Liver (tissue), 9 donors: ENCODE results near the gene RHOU. TPM values are rescaled to one million over a fixed set of nuclear protein-coding genes. Genes with fewer than 3 reads are reported as not detected.

Experiments
- DNase-seq: peaks from one replicate; pipeline ENCODE4 v3.0.0-alpha.2; 2017; ENCODE audit warnings: low spot score
- H3K27ac ChIP-seq, 2 donors: one replicate each; pipeline ENCODE4 v1.7.0; 2013; ENCODE audit warnings: inconsistent platforms in 2 of 2, low read length in 2 of 2, control low read depth in 1 of 2, low read depth in 1 of 2, mild to moderate bottlenecking in 1 of 2
- H3K27me3 ChIP-seq, 4 donors: one replicate each; pipeline versions ENCODE4 v1.6.1 to v1.7.0; 2013; ENCODE audit warnings: low read length in 3 of 4, inconsistent platforms in 1 of 4, mild to moderate bottlenecking in 1 of 4, moderate library complexity in 1 of 4; ENCODE audit not compliant: control insufficient read depth in 4 of 4, insufficient read depth in 4 of 4
- H3K36me3 ChIP-seq, 4 donors: one replicate each; pipeline versions ENCODE4 v1.6.1 to v1.7.0; 2013; ENCODE audit warnings: low read length in 3 of 4, mild to moderate bottlenecking in 3 of 4, low read depth in 1 of 4, moderate library complexity in 1 of 4; ENCODE audit not compliant: control insufficient read depth in 4 of 4, insufficient read depth in 3 of 4
- H3K4me1 ChIP-seq, 4 donors: one replicate each; pipeline versions ENCODE4 v1.6.1 to v1.7.0; 2013; ENCODE audit warnings: low read length in 3 of 4, mild to moderate bottlenecking in 3 of 4, moderate library complexity in 1 of 4; ENCODE audit not compliant: control insufficient read depth in 4 of 4, insufficient read depth in 4 of 4
- H3K4me3 ChIP-seq, 3 donors: one replicate each; pipeline versions ENCODE4 v1.6.1 to v1.7.0; 2013; ENCODE audit warnings: low read length in 3 of 3, control low read depth in 1 of 3, low read depth in 1 of 3, mild to moderate bottlenecking in 1 of 3
- H3K9ac ChIP-seq, 2 donors: one replicate each; pipeline ENCODE4 v1.7.0; 2013; ENCODE audit warnings: low read length in 2 of 2, mild to moderate bottlenecking in 2 of 2, moderate library complexity in 2 of 2, control low read depth in 1 of 2, low read depth in 1 of 2
- H3K9me3 ChIP-seq, 4 donors: one replicate each; pipeline versions ENCODE4 v1.6.1 to v1.7.0; 2013; ENCODE audit warnings: low read length in 3 of 4; ENCODE audit not compliant: control insufficient read depth in 4 of 4
- EGR1 ChIP-seq, 2 donors: IDR thresholded peaks; 2 replicates each; pipeline ENCODE4 v1.6.1; 2016 to 2018; ENCODE audit warnings: antibody characterized with exemption in 2 of 2, low read depth in 2 of 2
- FOXA1 ChIP-seq: IDR thresholded peaks from 2 replicates; pipeline ENCODE4 v1.6.1; 2016; ENCODE audit warnings: antibody characterized with exemption
- FOXA2 ChIP-seq: IDR thresholded peaks from 2 replicates; pipeline ENCODE4 v1.6.1; 2016; ENCODE audit warnings: antibody characterized with exemption
- GABPA ChIP-seq, 2 donors: IDR thresholded peaks in 1 of 2; conservative IDR thresholded peaks in 1 of 2; 2 replicates each; pipeline ENCODE4 v1.6.1; 2016; ENCODE audit warnings: antibody characterized with exemption in 2 of 2, mild to moderate bottlenecking in 1 of 2, moderate library complexity in 1 of 2
- HNF4A ChIP-seq, 2 donors: conservative IDR thresholded peaks; 2 replicates each; pipeline ENCODE4 v1.6.1; 2016; ENCODE audit warnings: antibody characterized with exemption in 2 of 2, mild to moderate bottlenecking in 2 of 2
- HNF4G ChIP-seq: IDR thresholded peaks from 2 replicates; pipeline ENCODE4 v1.6.1; 2016; ENCODE audit warnings: antibody characterized with exemption
- JUND ChIP-seq, 2 donors: IDR thresholded peaks; 2 replicates each; pipeline ENCODE4 v1.6.1; 2016; ENCODE audit warnings: antibody characterized with exemption in 2 of 2
- NR2F2 ChIP-seq: IDR thresholded peaks from 2 replicates; pipeline ENCODE4 v1.6.1; 2016; ENCODE audit warnings: antibody characterized with exemption
- RAD21 ChIP-seq, 2 donors: IDR thresholded peaks; 2 replicates each; pipeline ENCODE4 v1.6.1; 2016; ENCODE audit warnings: antibody characterized with exemption in 2 of 2, mild to moderate bottlenecking in 2 of 2
- REST ChIP-seq: IDR thresholded peaks from 2 replicates; pipeline ENCODE4 v1.6.1; 2016; ENCODE audit warnings: antibody characterized with exemption, mild to moderate bottlenecking
- RXRA ChIP-seq, 2 donors: IDR thresholded peaks; 2 replicates each; pipeline ENCODE4 v1.6.1; 2017 to 2018; ENCODE audit warnings: antibody characterized with exemption in 2 of 2, mild to moderate bottlenecking in 1 of 2
- SP1 ChIP-seq: IDR thresholded peaks from 2 replicates; pipeline ENCODE4 v1.6.1; 2018; ENCODE audit warnings: antibody characterized with exemption, mild to moderate bottlenecking
- TAF1 ChIP-seq: conservative IDR thresholded peaks from 2 replicates; pipeline ENCODE4 v1.6.1; 2016; ENCODE audit warnings: antibody characterized with exemption, mild to moderate bottlenecking
- YY1 ChIP-seq: IDR thresholded peaks from 2 replicates; pipeline ENCODE4 v1.6.1; 2016; ENCODE audit warnings: antibody characterized with exemption, mild to moderate bottlenecking
- whole genome bisulfite sequencing: extraction: QIAGEN DNeasy Blood & Tissue Kit; methylation state at CpG from one replicate; pipeline ENCODE4 v1.1.7; 2013; 5-methylcytosine and 5-hydroxymethylcytosine counted together
- polyA plus RNA-seq, 2 donors: library from polyadenylated mRNA; stranded (reverse) in 1 of 2; unstranded in 1 of 2; fragments of 200-250 nt in 1 of 2; fragments of >200 nt in 1 of 2; fragmentation: Nextera tagmentation in 1 of 2; extraction: Ambion mirVana in 1 of 2; gene quantifications; one replicate each; pipeline versions ENCODE4 v1.2.1 to v1.2.3, GENCODE V29; 2013 to 2015
- total RNA-seq, 2 donors: library from RNA; depleted of rRNA; stranded (reverse); fragments of >200 nt; gene quantifications; one replicate each; pipeline ENCODE4 v1.2.3, GENCODE V29; 2014
- TF ChIP-seq, protein P1 (sequence below): fragments of 150-350 bp; IDR thresholded peaks from 2 replicates; pipeline ENCODE4 v1.5.1; 2017; ENCODE audit warnings: improper control_type of control experiment, low read depth, low read length; ENCODE audit not compliant: missing input control
- TF ChIP-seq, protein P2 (sequence below): IDR thresholded peaks from 2 replicates; pipeline ENCODE4 v1.6.1; 2016; ENCODE audit warnings: antibody characterized with exemption
- TF ChIP-seq, protein P3 (sequence below): IDR thresholded peaks from 2 replicates; pipeline ENCODE4 v1.6.1; 2016; ENCODE audit warnings: antibody characterized with exemption
- TF ChIP-seq, protein P4 (sequence below): IDR thresholded peaks from 2 replicates; pipeline ENCODE4 v1.6.1; 2016; ENCODE audit warnings: antibody characterized with exemption
- donor health status: healthy.
- donor health status: healthy.
- donor health status: healthy.
- donor health status: healthy.
- donor health status: healthy.

RHOU gene
- total and polyA plus RNA-seq, 4 donors, result 6.4 to 12.0 (median 11.6) TPM

GRCh38 chr1:228697207-228698016, 37.9 kb upstream of the RHOU start:
- Histone ChIP-seq H3K9me3 (no peaks in the 10 kb centered on the region), H3K4me3 (no peak overlapping the region), H3K27ac (peak overlapping the region; percentile 35 to 57), H3K9ac (no peak overlapping the region), H3K36me3 (no peaks in the 10 kb centered on the region), H3K4me1 (peaks cover 0 to 9% (median 1%) of the 10 kb centered on the region in 4 donors), H3K27me3 (no peaks in the 10 kb centered on the region)
- WGBS, result 25% methylated on average over 6 of the region's 6 CpGs
- TF ChIP-seq RXRA (IDR thresholded peaks at IDR 0.05) (peak; percentile 43 to 82), EGR1 (IDR thresholded peaks at IDR 0.05; ENCODE audit: low read depth in 2 of 2) (peak in 1 of 2 donors; percentile 78), FOXA2 (no peak), RAD21 (IDR thresholded peaks at IDR 0.05) (peak; percentile 59 to 75), NR2F2 (no peak), REST (peak; percentile 40), TAF1 (no peak), GABPA (IDR thresholded peaks at IDR 0.05 in 1 of 2, conservative IDR thresholded peaks at IDR 0.05 in 1 of 2) (peak in 1 of 2 donors; percentile 27), JUND (IDR thresholded peaks at IDR 0.05) (peak; percentile 23 to 74), FOXA1 (no peak), SP1 (peak; percentile 62), HNF4A (conservative IDR thresholded peaks at IDR 0.05) (peak; percentile 47 to 75), HNF4G (peak; percentile 12), YY1 (peak; percentile 75)
- TF ChIP-seq, protein P1, sequence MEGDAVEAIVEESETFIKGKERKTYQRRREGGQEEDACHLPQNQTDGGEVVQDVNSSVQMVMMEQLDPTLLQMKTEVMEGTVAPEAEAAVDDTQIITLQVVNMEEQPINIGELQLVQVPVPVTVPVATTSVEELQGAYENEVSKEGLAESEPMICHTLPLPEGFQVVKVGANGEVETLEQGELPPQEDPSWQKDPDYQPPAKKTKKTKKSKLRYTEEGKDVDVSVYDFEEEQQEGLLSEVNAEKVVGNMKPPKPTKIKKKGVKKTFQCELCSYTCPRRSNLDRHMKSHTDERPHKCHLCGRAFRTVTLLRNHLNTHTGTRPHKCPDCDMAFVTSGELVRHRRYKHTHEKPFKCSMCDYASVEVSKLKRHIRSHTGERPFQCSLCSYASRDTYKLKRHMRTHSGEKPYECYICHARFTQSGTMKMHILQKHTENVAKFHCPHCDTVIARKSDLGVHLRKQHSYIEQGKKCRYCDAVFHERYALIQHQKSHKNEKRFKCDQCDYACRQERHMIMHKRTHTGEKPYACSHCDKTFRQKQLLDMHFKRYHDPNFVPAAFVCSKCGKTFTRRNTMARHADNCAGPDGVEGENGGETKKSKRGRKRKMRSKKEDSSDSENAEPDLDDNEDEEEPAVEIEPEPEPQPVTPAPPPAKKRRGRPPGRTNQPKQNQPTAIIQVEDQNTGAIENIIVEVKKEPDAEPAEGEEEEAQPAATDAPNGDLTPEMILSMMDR, result no peak
- TF ChIP-seq, protein P2, sequence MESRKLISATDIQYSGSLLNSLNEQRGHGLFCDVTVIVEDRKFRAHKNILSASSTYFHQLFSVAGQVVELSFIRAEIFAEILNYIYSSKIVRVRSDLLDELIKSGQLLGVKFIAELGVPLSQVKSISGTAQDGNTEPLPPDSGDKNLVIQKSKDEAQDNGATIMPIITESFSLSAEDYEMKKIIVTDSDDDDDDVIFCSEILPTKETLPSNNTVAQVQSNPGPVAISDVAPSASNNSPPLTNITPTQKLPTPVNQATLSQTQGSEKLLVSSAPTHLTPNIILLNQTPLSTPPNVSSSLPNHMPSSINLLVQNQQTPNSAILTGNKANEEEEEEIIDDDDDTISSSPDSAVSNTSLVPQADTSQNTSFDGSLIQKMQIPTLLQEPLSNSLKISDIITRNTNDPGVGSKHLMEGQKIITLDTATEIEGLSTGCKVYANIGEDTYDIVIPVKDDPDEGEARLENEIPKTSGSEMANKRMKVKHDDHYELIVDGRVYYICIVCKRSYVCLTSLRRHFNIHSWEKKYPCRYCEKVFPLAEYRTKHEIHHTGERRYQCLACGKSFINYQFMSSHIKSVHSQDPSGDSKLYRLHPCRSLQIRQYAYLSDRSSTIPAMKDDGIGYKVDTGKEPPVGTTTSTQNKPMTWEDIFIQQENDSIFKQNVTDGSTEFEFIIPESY, result peak; percentile 88
- TF ChIP-seq, protein P3, sequence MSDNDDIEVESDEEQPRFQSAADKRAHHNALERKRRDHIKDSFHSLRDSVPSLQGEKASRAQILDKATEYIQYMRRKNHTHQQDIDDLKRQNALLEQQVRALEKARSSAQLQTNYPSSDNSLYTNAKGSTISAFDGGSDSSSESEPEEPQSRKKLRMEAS, result peak; percentile 81
- TF ChIP-seq, protein P4, sequence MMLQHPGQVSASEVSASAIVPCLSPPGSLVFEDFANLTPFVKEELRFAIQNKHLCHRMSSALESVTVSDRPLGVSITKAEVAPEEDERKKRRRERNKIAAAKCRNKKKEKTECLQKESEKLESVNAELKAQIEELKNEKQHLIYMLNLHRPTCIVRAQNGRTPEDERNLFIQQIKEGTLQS, result peak; percentile 10
- no peak for DNase-seq
